ENCODE measurements around the gene METTL1. TPM values are rescaled to one million over a fixed set of nuclear protein-coding genes. Genes with fewer than 3 reads are reported as not detected.

METTL1 gene
- total and polyA plus RNA-seq, 2 donors (not counting 1 experiment from before 2014, with no cell fraction given): 9.1 to 9.2 TPM

GRCh38 chr12:57739914-57740538, 31.9 kb downstream of the METTL1 start:
- Histone ChIP-seq H3K9ac (ENCODE audit: low read length) (no peak overlapping the region), H3K36me3 (replicated peaks in 1 of 2; ENCODE audit: control extremely low read depth in 1 of 2, control insufficient read depth in 1 of 2, extremely low read depth in 1 of 2, insufficient read depth in 2 of 2, low read length in 1 of 2) (peaks cover 0 to 25% of the 10 kb centered on the region in 2 experiments), H3K79me2 (ENCODE audit: control insufficient read depth, insufficient read depth, low read length) (peaks cover 73% of the 10 kb centered on the region), H4K20me1 (ENCODE audit: control insufficient read depth, insufficient read depth, low read length, poor library complexity, severe bottlenecking) (peaks cover 57% of the 10 kb centered on the region), H2AFZ (ENCODE audit: insufficient read depth, low read depth, low read length, poor library complexity, severe bottlenecking) (no peak overlapping the region), H3K4me2 (replicated peaks; ENCODE audit: low read depth, low read length, poor library complexity, severe bottlenecking) (peak overlapping the region; percentile 71), H3K27ac (ENCODE audit: low read length in 2 of 2) (peak overlapping the region in 1 of 2 donors; percentile 70), H3K27me3 (replicated peaks in 1 of 4; ENCODE audit: control extremely low read depth in 1 of 4, control insufficient read depth in 3 of 4, insufficient read depth in 4 of 4, low read length in 3 of 4) (no peaks in the 10 kb centered on the region), H3K4me3 (ENCODE audit: control extremely low read depth in 1 of 5, extremely low read depth in 1 of 5, insufficient read depth in 1 of 5, low read depth in 2 of 5, low read length in 4 of 5) (peak overlapping the region in 1 of 5 experiments; percentile 73), H3K4me1 (ENCODE audit: control insufficient read depth in 2 of 2, insufficient read depth in 2 of 2, low read length in 2 of 2) (peaks cover 38 to 48% of the 10 kb centered on the region in 2 donors), H3K9me3 (ENCODE audit: control extremely low read depth in 1 of 3, control insufficient read depth in 2 of 3, insufficient read depth in 1 of 3, low read length in 2 of 3) (no peaks in the 10 kb centered on the region)
- intact Hi-C loops (cut with micrococcal nuclease): loop anchor here (5.0 kb wide), 2 partner anchors 42 to 108 kb away; partner anchors contain the start of genes B4GALNT1 and TSFM
- 100% methylated on average over 1 of the region's 10 CpGs for WGBS (ENCODE audit: insufficient coverage)
- H3K27me3 Mint-ChIP-seq: no peaks in the 10 kb centered on the region
- DNase-seq (no peak), ATAC-seq (ENCODE audit: low read depth) (no peak)
- POLR2A ChIA-PET: no interaction called here
- no peaks in the 10 kb centered on the region for H3K9me3 Mint-ChIP-seq (ENCODE audit: insufficient read depth)
- CTCF ChIA-PET: interaction anchor here (0.5 to 4.0 kb wide), 4 partner anchors 11 to 1615 kb away, joined by 3 to 21 read pairs (median 6); no protein-coding TSS in a partner anchor
- no peak overlapping the region for H3K27ac Mint-ChIP-seq
- H3K4me1 Mint-ChIP-seq: peaks cover 45% of the 10 kb centered on the region
- no peak for TF ChIP-seq EZH2 (IDR thresholded peaks at IDR 0.05; ENCODE audit: borderline replicate concordance, insufficient read depth, low read depth, low read length, poor library complexity, severe bottlenecking)
- TF ChIP-seq CTCF (IDR thresholded peaks at IDR 0.05): no peak
- no peak overlapping the region for H3K4me3 Mint-ChIP-seq

GRCh38 chr12:57739387-57739786, 32.5 kb downstream of the METTL1 start:
- DNase-seq (no peak), ATAC-seq (ENCODE audit: low read depth) (no peak)
- peak overlapping the region; percentile 9 for H3K4me2 ChIP-seq (replicated peaks; ENCODE audit: low read depth, low read length, poor library complexity, severe bottlenecking)
- no peak overlapping the region for H2AFZ ChIP-seq (ENCODE audit: insufficient read depth, low read depth, low read length, poor library complexity, severe bottlenecking)
- no peak overlapping the region for H3K4me3 ChIP-seq (ENCODE audit: control extremely low read depth in 1 of 5, extremely low read depth in 1 of 5, insufficient read depth in 1 of 5, low read depth in 2 of 5, low read length in 4 of 5)
- TF ChIP-seq EZH2 (IDR thresholded peaks at IDR 0.05; ENCODE audit: borderline replicate concordance, insufficient read depth, low read depth, low read length, poor library complexity, severe bottlenecking) (no peak), CTCF (IDR thresholded peaks at IDR 0.05) (no peak)
- H3K27ac ChIP-seq (ENCODE audit: low read length in 2 of 2): no peak overlapping the region
- no peak overlapping the region for H3K9ac ChIP-seq (ENCODE audit: low read length)
- H3K9me3 Mint-ChIP-seq (ENCODE audit: insufficient read depth): no peaks in the 10 kb centered on the region
- WGBS (ENCODE audit: insufficient coverage): 100% methylated on average over 5 of the region's 7 CpGs
- no peaks in the 10 kb centered on the region for H3K27me3 Mint-ChIP-seq
- POLR2A ChIA-PET: no interaction called here
- no peaks in the 10 kb centered on the region for H3K9me3 ChIP-seq (ENCODE audit: control extremely low read depth in 1 of 3, control insufficient read depth in 2 of 3, insufficient read depth in 1 of 3, low read length in 2 of 3)
- CTCF ChIA-PET: interaction anchor here (0.6 to 4.0 kb wide), 2 partner anchors 17 to 1615 kb away, joined by 4 to 21 read pairs; no protein-coding TSS in a partner anchor
- peaks cover 57% of the 10 kb centered on the region for H4K20me1 ChIP-seq (ENCODE audit: control insufficient read depth, insufficient read depth, low read length, poor library complexity, severe bottlenecking)
- H3K4me3 Mint-ChIP-seq: peak overlapping the region; percentile 17
- H3K36me3 ChIP-seq (replicated peaks in 1 of 2; ENCODE audit: control extremely low read depth in 1 of 2, control insufficient read depth in 1 of 2, extremely low read depth in 1 of 2, insufficient read depth in 2 of 2, low read length in 1 of 2): peaks cover 0 to 32% of the 10 kb centered on the region in 2 experiments
- intact Hi-C loops (cut with micrococcal nuclease): no loop called here
- H3K4me1 Mint-ChIP-seq: peaks cover 40% of the 10 kb centered on the region
- peaks cover 71% of the 10 kb centered on the region for H3K79me2 ChIP-seq (ENCODE audit: control insufficient read depth, insufficient read depth, low read length)
- H3K27ac Mint-ChIP-seq: peak overlapping the region; percentile 1
- H3K27me3 ChIP-seq (replicated peaks in 1 of 4; ENCODE audit: control extremely low read depth in 1 of 4, control insufficient read depth in 3 of 4, insufficient read depth in 4 of 4, low read length in 3 of 4): no peaks in the 10 kb centered on the region
- peaks cover 38 to 44% of the 10 kb centered on the region in 2 donors for H3K4me1 ChIP-seq (ENCODE audit: control insufficient read depth in 2 of 2, insufficient read depth in 2 of 2, low read length in 2 of 2)
